K562 (cell line): ENCODE results near the gene GTF2I.

ENCODE experiments used
- KAT7 ChIP-seq: sonication (generic); formaldehyde crosslinking; IDR thresholded peaks from 2 replicates; pipeline ENCODE4 v1.8.0; 2022; ENCODE audit warnings: missing genetic modification reagents, mild to moderate bottlenecking, borderline replicate concordance
- RERE ChIP-seq: sonication (generic); formaldehyde crosslinking; IDR thresholded peaks from 2 replicates; pipeline ENCODE4 v1.8.0; 2023; ENCODE audit warnings: missing genetic modification reagents, mild to moderate bottlenecking, borderline replicate concordance
- SIX5 ChIP-seq, 2 experiments: IDR thresholded peaks; 2 replicates each; pipeline ENCODE4 v1.6.1; 2011; ENCODE audit warnings: low read length in 2 of 2, borderline replicate concordance in 1 of 2, low read depth in 1 of 2, mild to moderate bottlenecking in 1 of 2, moderate library complexity in 1 of 2; ENCODE audit not compliant: insufficient read depth in 1 of 2
- TEAD2 ChIP-seq: fragments of 450-650 bp; IDR thresholded peaks from 2 replicates; pipeline ENCODE4 v1.6.1; 2016; ENCODE audit warnings: missing genetic modification characterization, control low read depth, missing compliant biosample characterization
- YY1 ChIP-seq, 3 experiments: IDR thresholded peaks; 2 replicates each; pipeline ENCODE4 v1.6.1; 2011; ENCODE audit warnings: low read length in 2 of 3, mild to moderate bottlenecking in 2 of 3, moderate library complexity in 2 of 3, borderline replicate concordance in 1 of 3, control low read depth in 1 of 3, low read depth in 1 of 3; ENCODE audit not compliant: insufficient read depth in 3 of 3, insufficient replicate concordance in 2 of 3, control insufficient read depth in 1 of 3, insufficient read length in 1 of 3; ENCODE audit errors: extremely low read depth in 1 of 3
- ZNF24 ChIP-seq: fragments of 450-650 bp; IDR thresholded peaks from 2 replicates; pipeline ENCODE4 v1.6.1; 2016
- TF ChIP-seq, protein P1 (sequence below): fragments of 250-450 bp; sonication (Bioruptor Pico); IDR thresholded peaks from 2 replicates; pipeline ENCODE4 v1.5.1; 2021; ENCODE audit warnings: mild to moderate bottlenecking

GRCh38 chr7:74682829-74683228, 25.3 kb downstream of the GTF2I start:
- TF ChIP-seq KAT7 (no peak), YY1 (IDR thresholded peaks at IDR 0.05; ENCODE audit: borderline replicate concordance in 1 of 3, control insufficient read depth in 1 of 3, extremely low read depth in 1 of 3, insufficient read depth in 3 of 3, insufficient read length in 1 of 3, insufficient replicate concordance in 2 of 3, low read depth in 1 of 3, low read length in 2 of 3) (no peak), ZNF24 (no peak), TEAD2 (tag) (no peak), RERE (CRISPR knock-in tag) (no peak), SIX5 (IDR thresholded peaks at IDR 0.05; ENCODE audit: borderline replicate concordance in 1 of 2, insufficient read depth in 1 of 2, low read depth in 1 of 2, low read length in 2 of 2) (no peak)
- TF ChIP-seq, protein P1, sequence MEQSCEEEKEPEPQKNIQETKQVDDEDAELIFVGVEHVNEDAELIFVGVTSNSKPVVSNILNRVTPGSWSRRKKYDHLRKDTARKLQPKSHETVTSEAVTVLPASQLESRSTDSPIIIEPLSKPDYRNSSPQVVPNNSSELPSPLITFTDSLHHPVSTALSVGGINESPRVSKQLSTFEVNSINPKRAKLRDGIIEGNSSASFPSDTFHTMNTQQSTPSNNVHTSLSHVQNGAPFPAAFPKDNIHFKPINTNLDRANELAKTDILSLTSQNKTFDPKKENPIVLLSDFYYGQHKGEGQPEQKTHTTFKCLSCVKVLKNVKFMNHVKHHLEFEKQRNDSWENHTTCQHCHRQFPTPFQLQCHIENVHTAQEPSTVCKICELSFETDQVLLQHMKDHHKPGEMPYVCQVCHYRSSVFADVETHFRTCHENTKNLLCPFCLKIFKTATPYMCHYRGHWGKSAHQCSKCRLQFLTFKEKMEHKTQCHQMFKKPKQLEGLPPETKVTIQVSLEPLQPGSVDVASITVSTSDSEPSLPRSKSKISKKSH (CRISPR knock-in tag), result no peak
